Activated CD8-positive, alpha-beta memory T cell treated with anti-CD3 and anti-CD28 coated beads, Interleukin-2, amount 10 ng/mL, durations not matched to agents 7 days and 5 days (primary cell): Measurements from ENCODE around the gene RYR3. TPM values are rescaled to one million over a fixed set of nuclear protein-coding genes. Genes with fewer than 3 reads are reported as not detected.

Source experiments
- ATAC-seq: fragments of 150-1000 bp; cut with Tn5 transposase; one replicate; pipeline ENCODE4 v1.10.0; 2021; ENCODE audit warnings: moderate library complexity
- CTCF ChIA-PET: fragments of 350-600 bp; sonication (Branson Sonifier 250); formaldehyde crosslinking; loops from one replicate; lab custom pipeline; 2021; ENCODE audit warnings: antibody characterized with exemption; lab: Charles Lee
- DNase-seq: peaks from one replicate; pipeline ENCODE4 v3.0.0-alpha.2; 2020
- H3K27ac Mint-ChIP-seq: one replicate; pipeline ENCODE4 v1.8.0; 2021; ENCODE audit warnings: mild to moderate bottlenecking, mixed read lengths
- H3K27me3 Mint-ChIP-seq: one replicate; pipeline ENCODE4 v1.8.0; 2021; ENCODE audit warnings: mixed read lengths
- H3K36me3 Mint-ChIP-seq: one replicate; pipeline ENCODE4 v1.8.0; 2021; ENCODE audit warnings: mild to moderate bottlenecking, mixed read lengths
- H3K4me1 Mint-ChIP-seq: one replicate; pipeline ENCODE4 v1.8.0; 2021; ENCODE audit warnings: mixed read lengths
- H3K4me3 Mint-ChIP-seq: one replicate; pipeline ENCODE4 v1.8.0; 2021; ENCODE audit warnings: mild to moderate bottlenecking, moderate library complexity, mixed read lengths
- H3K9me3 Mint-ChIP-seq: one replicate; pipeline ENCODE4 v1.8.0; 2022; ENCODE audit warnings: low read depth, mixed read lengths
- total RNA-seq, 2 experiments: library from RNA; stranded (reverse); gene quantifications; one replicate each; pipeline ENCODE4 v1.2.3, GENCODE V29; 2021

The RYR3 gene
- total RNA-seq, 2 experiments from 2014 or later = not detected

GRCh38 chr15:33451385-33451784 lies 140.6 kb downstream of the RYR3 start:
- Mint-ChIP-seq H3K4me3 (no peak overlapping the region), H3K4me1 (no peaks in the 10 kb centered on the region), H3K9me3 (no peaks in the 10 kb centered on the region), H3K36me3 (no peaks in the 10 kb centered on the region), H3K27me3 (peaks cover 3% of the 10 kb centered on the region), H3K27ac (no peak overlapping the region)
- CTCF ChIA-PET = no interaction called here
- no peak for ATAC-seq
- DNase-seq = no peak

DNA sequence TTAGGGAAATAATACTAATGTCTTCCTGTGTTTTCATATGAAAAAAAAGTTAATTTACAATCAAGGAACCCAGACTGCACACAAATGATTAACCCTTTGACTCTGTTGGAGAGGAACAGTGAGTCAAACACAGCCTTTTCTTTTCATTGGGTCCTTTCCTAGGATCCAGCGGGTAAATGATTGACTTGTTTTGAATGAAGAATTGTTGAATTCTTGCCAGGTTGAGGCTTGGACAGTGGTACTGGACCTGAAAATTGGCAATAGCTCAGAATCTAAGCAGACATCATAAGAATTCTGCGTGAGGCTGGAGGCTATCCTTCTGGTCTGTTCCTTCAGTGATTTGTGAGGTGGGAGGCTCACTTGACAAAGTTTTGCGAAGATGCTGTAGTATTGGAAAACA lies 143.0 kb downstream of the RYR3 start:
- ATAC-seq = no peak
- H3K9me3 Mint-ChIP-seq = no peaks in the 10 kb centered on the region
- no peak overlapping the region for H3K27ac Mint-ChIP-seq
- DNase-seq = no peak
- peaks cover 3% of the 10 kb centered on the region for H3K27me3 Mint-ChIP-seq
- H3K4me1 Mint-ChIP-seq = no peaks in the 10 kb centered on the region
- CTCF ChIA-PET = no interaction called here
- H3K4me3 Mint-ChIP-seq = no peak overlapping the region
- H3K36me3 Mint-ChIP-seq = no peaks in the 10 kb centered on the region

- Mint-ChIP-seq H3K4me3 (no peak overlapping the region), H3K4me1 (no peaks in the 10 kb centered on the region), H3K27ac (no peak overlapping the region), H3K27me3 (peaks cover 3% of the 10 kb centered on the region), H3K36me3 (no peaks in the 10 kb centered on the region), H3K9me3 (no peaks in the 10 kb centered on the region)
- CTCF ChIA-PET = no interaction called here
- ATAC-seq (no peak), DNase-seq (no peak)
Measured at GRCh38 chr15:33454346-33454745, 143.6 kb downstream of the RYR3 start.

- no peaks in the 10 kb centered on the region for H3K36me3 Mint-ChIP-seq
- DNase-seq (no peak), ATAC-seq (no peak)
- H3K27ac Mint-ChIP-seq = no peak overlapping the region
- H3K4me3 Mint-ChIP-seq = no peak overlapping the region
- CTCF ChIA-PET = no interaction called here
- no peaks in the 10 kb centered on the region for H3K4me1 Mint-ChIP-seq
- H3K9me3 Mint-ChIP-seq = no peaks in the 10 kb centered on the region
- no peaks in the 10 kb centered on the region for H3K27me3 Mint-ChIP-seq
Measured at GRCh38 chr15:33454996-33455395, 144.2 kb downstream of the RYR3 start.

GRCh38 chr15:33458421-33458820 lies 147.7 kb downstream of the RYR3 start:
- Mint-ChIP-seq H3K27ac (no peak overlapping the region), H3K27me3 (no peaks in the 10 kb centered on the region), H3K9me3 (no peaks in the 10 kb centered on the region), H3K4me3 (no peak overlapping the region), H3K36me3 (no peaks in the 10 kb centered on the region), H3K4me1 (no peaks in the 10 kb centered on the region)
- ATAC-seq (no peak), DNase-seq (no peak)
- CTCF ChIA-PET = no interaction called here

DNA sequence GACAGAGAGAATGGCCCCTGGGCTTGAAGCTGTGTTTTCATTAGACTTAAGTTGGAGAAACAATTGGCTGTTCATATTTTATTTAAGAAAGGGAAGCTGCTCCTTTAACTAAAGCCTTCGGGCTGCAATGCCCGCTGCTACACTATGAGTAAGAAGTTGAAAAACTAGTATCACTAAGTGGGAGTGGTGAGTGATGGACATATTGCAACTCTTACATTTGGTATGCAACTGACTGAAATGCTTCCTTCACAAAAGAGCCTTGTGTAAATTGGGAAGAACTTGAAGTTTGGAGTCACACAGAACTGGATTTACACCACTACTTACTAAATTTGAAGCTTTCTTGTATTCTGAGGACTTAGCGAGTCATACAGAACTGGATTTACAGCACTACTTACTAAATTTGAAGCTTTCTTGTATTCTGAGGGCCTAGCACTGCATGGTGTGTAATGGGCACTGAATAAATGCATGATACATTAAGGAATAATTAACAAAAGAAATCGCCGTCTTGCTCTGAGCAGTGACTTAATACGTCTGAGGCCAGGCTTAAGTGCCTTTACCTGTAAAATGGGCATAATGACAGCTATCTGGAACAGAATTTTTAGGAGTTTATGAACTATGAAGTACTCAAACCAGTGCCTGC lies 149.5 kb downstream of the RYR3 start:
- Mint-ChIP-seq H3K9me3 (no peaks in the 10 kb centered on the region), H3K4me3 (no peak overlapping the region), H3K36me3 (no peaks in the 10 kb centered on the region), H3K27me3 (no peaks in the 10 kb centered on the region), H3K27ac (no peak overlapping the region), H3K4me1 (no peaks in the 10 kb centered on the region)
- ATAC-seq = no peak
- no peak for DNase-seq
- CTCF ChIA-PET = no interaction called here

DNA sequence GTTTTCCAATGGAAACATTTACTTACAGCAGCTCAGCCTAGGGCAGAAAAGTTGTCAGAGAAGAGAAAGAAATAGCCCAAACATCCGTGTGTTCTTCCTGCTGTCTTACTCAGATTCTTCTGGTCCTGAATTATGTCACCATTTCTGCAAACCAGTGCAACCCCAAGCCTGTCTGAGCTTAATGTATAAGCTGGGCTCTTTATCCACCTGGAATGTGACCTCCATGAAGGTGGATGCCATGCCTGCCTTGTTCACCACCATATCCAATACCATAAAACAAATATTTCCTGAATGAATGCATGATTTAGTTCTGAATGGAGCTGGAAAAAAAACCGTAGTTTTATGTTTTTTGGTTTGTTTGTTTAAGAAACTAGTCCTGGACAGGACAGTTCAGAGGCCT lies 150.9 kb downstream of the RYR3 start:
- no peaks in the 10 kb centered on the region for H3K36me3 Mint-ChIP-seq
- no peak for DNase-seq

GRCh38 chr15:33467146-33467815 lies 156.5 kb downstream of the RYR3 start:
- no peaks in the 10 kb centered on the region for H3K27me3 Mint-ChIP-seq
- no peak overlapping the region for H3K4me3 Mint-ChIP-seq
- no peak for DNase-seq
- H3K9me3 Mint-ChIP-seq = no peaks in the 10 kb centered on the region
- no peaks in the 10 kb centered on the region for H3K4me1 Mint-ChIP-seq
- no peak overlapping the region for H3K27ac Mint-ChIP-seq
- ATAC-seq = no peak
- H3K36me3 Mint-ChIP-seq = no peaks in the 10 kb centered on the region
- CTCF ChIA-PET = no interaction called here

More for the DNA sequence above, 150.9 kb downstream of the RYR3 start:
- Mint-ChIP-seq H3K9me3 (no peaks in the 10 kb centered on the region), H3K4me1 (no peaks in the 10 kb centered on the region), H3K27ac (no peak overlapping the region), H3K27me3 (no peaks in the 10 kb centered on the region), H3K4me3 (no peak overlapping the region)
- no peak for ATAC-seq
- CTCF ChIA-PET = no interaction called here

- Mint-ChIP-seq H3K36me3 (no peaks in the 10 kb centered on the region), H3K9me3 (no peaks in the 10 kb centered on the region), H3K27ac (no peak overlapping the region), H3K4me3 (no peak overlapping the region), H3K4me1 (no peaks in the 10 kb centered on the region), H3K27me3 (no peaks in the 10 kb centered on the region)
- ATAC-seq (no peak), DNase-seq (no peak)
- CTCF ChIA-PET = no interaction called here
Measured at GRCh38 chr15:33467816-33468163, 157.0 kb downstream of the RYR3 start.

DNA sequence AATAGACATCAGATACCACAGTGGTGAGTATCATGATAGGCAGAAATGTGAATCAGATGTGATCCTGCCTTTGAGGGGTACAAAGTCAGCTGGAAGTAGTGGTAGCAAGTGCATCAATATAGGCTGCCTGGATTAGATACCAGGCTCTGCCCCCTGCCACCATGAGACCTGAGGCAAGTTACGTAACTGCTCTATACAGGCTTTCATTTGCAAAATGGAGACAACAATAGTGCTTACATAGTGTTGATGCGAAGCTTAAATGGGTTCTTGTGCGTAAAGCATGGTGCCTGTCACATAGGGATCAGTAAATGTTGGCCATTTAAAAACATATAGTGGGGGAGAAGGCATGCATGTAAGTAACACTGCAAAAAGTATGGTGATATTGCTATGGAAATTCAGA lies 158.0 kb downstream of the RYR3 start:
- DNase-seq (no peak), ATAC-seq (no peak)
- Mint-ChIP-seq H3K27me3 (no peaks in the 10 kb centered on the region), H3K27ac (no peak overlapping the region), H3K9me3 (no peaks in the 10 kb centered on the region), H3K4me3 (no peak overlapping the region), H3K36me3 (no peaks in the 10 kb centered on the region), H3K4me1 (no peaks in the 10 kb centered on the region)
- CTCF ChIA-PET = no interaction called here

DNA sequence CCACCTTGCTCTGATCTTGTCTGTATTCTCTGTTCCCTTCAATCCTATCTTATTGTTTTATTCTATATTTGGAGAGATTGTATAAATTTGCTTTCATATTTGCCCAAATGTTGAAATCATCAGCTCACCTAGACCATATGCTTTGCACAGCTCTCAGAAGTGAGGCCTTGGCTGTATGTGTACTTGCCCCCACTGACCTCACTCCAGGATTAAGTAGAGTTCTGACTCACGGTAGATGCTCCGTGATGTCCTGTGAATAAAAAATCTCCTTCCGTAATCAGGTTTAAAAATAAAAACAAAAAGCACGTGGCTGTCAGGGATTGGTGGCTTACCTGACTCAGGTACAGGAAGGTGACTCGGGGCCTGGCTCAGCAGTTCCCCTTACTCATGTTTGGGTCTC lies 162.2 kb downstream of the RYR3 start:
- Mint-ChIP-seq H3K4me1 (no peaks in the 10 kb centered on the region), H3K27me3 (no peaks in the 10 kb centered on the region), H3K9me3 (peaks cover 3% of the 10 kb centered on the region), H3K36me3 (no peaks in the 10 kb centered on the region), H3K4me3 (no peak overlapping the region), H3K27ac (no peak overlapping the region)
- CTCF ChIA-PET = no interaction called here
- DNase-seq (no peak), ATAC-seq (no peak)

DNA sequence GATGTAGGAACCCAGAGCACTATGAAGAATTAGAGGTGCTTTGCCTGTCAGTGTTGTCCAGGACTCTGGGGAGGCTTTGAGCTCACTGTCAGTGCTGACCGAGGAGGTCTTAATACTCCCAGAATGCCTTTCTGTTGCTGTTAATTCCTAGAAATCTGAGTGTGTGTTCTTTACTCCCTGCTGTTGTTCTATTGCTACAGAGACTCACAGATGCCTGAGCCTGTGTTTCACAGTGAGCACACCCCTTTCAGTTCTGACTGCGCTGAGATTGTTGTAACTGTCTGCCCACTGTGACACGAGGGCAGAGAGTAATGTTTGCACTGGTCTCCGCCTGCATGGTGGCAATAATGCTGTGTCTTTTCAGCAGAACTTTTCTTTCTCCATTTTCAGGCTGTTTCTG lies 162.9 kb downstream of the RYR3 start:
- ATAC-seq (no peak), DNase-seq (no peak)
- no peak overlapping the region for H3K4me3 Mint-ChIP-seq
- H3K4me1 Mint-ChIP-seq = no peaks in the 10 kb centered on the region
- H3K27ac Mint-ChIP-seq = no peak overlapping the region
- H3K27me3 Mint-ChIP-seq = no peaks in the 10 kb centered on the region
- CTCF ChIA-PET = no interaction called here
- H3K36me3 Mint-ChIP-seq = no peaks in the 10 kb centered on the region
- H3K9me3 Mint-ChIP-seq = peaks cover 3% of the 10 kb centered on the region

- no peaks in the 10 kb centered on the region for H3K36me3 Mint-ChIP-seq
- H3K4me3 Mint-ChIP-seq = no peak overlapping the region
- no peaks in the 10 kb centered on the region for H3K4me1 Mint-ChIP-seq
- H3K27ac Mint-ChIP-seq = no peak overlapping the region
- CTCF ChIA-PET = no interaction called here
- H3K9me3 Mint-ChIP-seq = peaks cover 3% of the 10 kb centered on the region
- ATAC-seq = no peak
- H3K27me3 Mint-ChIP-seq = no peaks in the 10 kb centered on the region
- no peak for DNase-seq
Measured at GRCh38 chr15:33476076-33476475, 165.3 kb downstream of the RYR3 start.

DNA sequence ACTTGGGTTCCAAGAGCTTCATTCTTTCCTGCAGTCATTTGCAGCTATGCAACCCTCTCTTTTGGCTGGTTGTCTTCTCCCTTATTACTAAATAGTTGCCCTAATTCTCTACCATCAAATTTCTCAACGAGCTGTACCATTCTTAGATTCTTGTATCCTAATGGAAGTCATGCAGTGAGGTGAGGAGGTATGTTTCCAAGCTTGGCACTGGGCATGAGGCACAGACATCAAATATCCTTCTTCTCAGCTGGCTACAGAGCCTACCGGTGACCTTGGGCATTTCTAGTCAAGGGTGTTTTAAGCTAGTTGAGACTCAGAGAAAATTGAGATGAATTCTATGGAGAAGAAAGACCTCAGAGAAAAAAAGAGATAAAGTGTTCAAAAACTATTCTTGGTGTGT lies 166.1 kb downstream of the RYR3 start:
- Mint-ChIP-seq H3K9me3 (peaks cover 3% of the 10 kb centered on the region), H3K36me3 (no peaks in the 10 kb centered on the region), H3K4me1 (no peaks in the 10 kb centered on the region), H3K4me3 (no peak overlapping the region), H3K27me3 (no peaks in the 10 kb centered on the region), H3K27ac (no peak overlapping the region)
- CTCF ChIA-PET = no interaction called here
- ATAC-seq = no peak
- DNase-seq = no peak
